GM12872 (cell line): ENCODE data around the gene AMT.

Experiments used
- CTCF ChIP-seq: IDR thresholded peaks from 3 replicates; pipeline ENCODE4 v1.5.1; 2011; ENCODE audit warnings: low read depth, mild to moderate bottlenecking, low read length, moderate library complexity; ENCODE audit not compliant: insufficient read depth

Gene AMT

GRCh38 chr3:49453621-49454020 lies 31.3 kb upstream of the AMT start:
- no peak for TF ChIP-seq CTCF

GRCh38 chr3:49445391-49445790 lies 23.1 kb upstream of the AMT start:
- TF ChIP-seq CTCF, result no peak

GRCh38 chr3:49434731-49435130 lies 12.5 kb upstream of the AMT start:
- TF ChIP-seq CTCF, result no peak

GRCh38 chr3:49428752-49429080 lies 6.4 kb upstream of the AMT start:
- no peak for TF ChIP-seq CTCF

GRCh38 chr3:49427586-49427985 lies 5.3 kb upstream of the AMT start:
- no peak for TF ChIP-seq CTCF

- no peak for TF ChIP-seq CTCF
Measured at GRCh38 chr3:49424816-49425215, 2.5 kb upstream of the AMT start.

- TF ChIP-seq CTCF, result no peak
Measured at GRCh38 chr3:49421890-49422378, 339 bp downstream of the AMT start.
